HepG2 (cell line): ENCODE results near the gene LBX2. TPM values are rescaled to one million over a fixed set of nuclear protein-coding genes. Genes with fewer than 3 reads are reported as not detected.

Source experiments
- ARNT2 ChIP-seq: sonication (generic); formaldehyde crosslinking; IDR thresholded peaks from 2 replicates; pipeline ENCODE4 v1.8.0; 2022; ENCODE audit warnings: mild to moderate bottlenecking, low read depth, missing genetic modification reagents, moderate library complexity
- PAWR ChIP-seq: sonication (generic); formaldehyde crosslinking; IDR thresholded peaks from 2 replicates; pipeline ENCODE4 v1.4.0; 2020; ENCODE audit warnings: missing genetic modification reagents, mild to moderate bottlenecking, borderline replicate concordance
- RBAK ChIP-seq: sonication (generic); formaldehyde crosslinking; IDR thresholded peaks from 2 replicates; pipeline ENCODE4 v1.5.1; 2020; ENCODE audit warnings: mild to moderate bottlenecking, missing genetic modification reagents
- SAFB2 ChIP-seq: sonication (generic); formaldehyde crosslinking; IDR thresholded peaks from 2 replicates; pipeline ENCODE4 v1.5.1; 2020; ENCODE audit warnings: missing genetic modification reagents, low read depth, mild to moderate bottlenecking, borderline replicate concordance
- ZNF160 ChIP-seq: sonication (generic); formaldehyde crosslinking; IDR thresholded peaks from 2 replicates; pipeline ENCODE4 v1.8.0; 2022; ENCODE audit warnings: mild to moderate bottlenecking, inconsistent platforms, missing genetic modification reagents
- ZNF337 ChIP-seq: sonication (generic); formaldehyde crosslinking; IDR thresholded peaks from 2 replicates; pipeline ENCODE4 v1.5.1; 2020; ENCODE audit warnings: missing genetic modification reagents, low read depth, mild to moderate bottlenecking, borderline replicate concordance
- ZNF33A ChIP-seq: sonication (generic); formaldehyde crosslinking; IDR thresholded peaks from 2 replicates; pipeline ENCODE4 v1.5.1; 2020; ENCODE audit warnings: missing genetic modification reagents, mild to moderate bottlenecking, moderate library complexity, borderline replicate concordance
- ZNF367 ChIP-seq: sonication (generic); formaldehyde crosslinking; IDR thresholded peaks from 2 replicates; pipeline ENCODE4 v1.4.0; 2020; ENCODE audit warnings: missing genetic modification reagents, borderline replicate concordance
- ZNF569 ChIP-seq: sonication (generic); formaldehyde crosslinking; IDR thresholded peaks from 2 replicates; pipeline ENCODE4 v1.5.0; 2020; ENCODE audit warnings: mild to moderate bottlenecking, missing genetic modification reagents, moderate library complexity, borderline replicate concordance
- ZNF577 ChIP-seq: sonication (generic); formaldehyde crosslinking; IDR thresholded peaks from 2 replicates; pipeline ENCODE4 v1.4.0; 2020; ENCODE audit warnings: mild to moderate bottlenecking, low read depth, missing genetic modification reagents, borderline replicate concordance
- ZNF724P ChIP-seq: sonication (generic); formaldehyde crosslinking; IDR thresholded peaks from 2 replicates; pipeline ENCODE4 v1.8.0; 2022; ENCODE audit warnings: missing genetic modification reagents, borderline replicate concordance
- ZNF777 ChIP-seq: sonication (generic); formaldehyde crosslinking; IDR thresholded peaks from 2 replicates; pipeline ENCODE4 v1.4.0; 2020; ENCODE audit warnings: missing genetic modification reagents
- ZSCAN20 ChIP-seq: sonication (generic); formaldehyde crosslinking; IDR thresholded peaks from 2 replicates; pipeline ENCODE4 v1.4.0; 2020; ENCODE audit warnings: missing genetic modification reagents, mild to moderate bottlenecking, borderline replicate concordance
- polyA plus RNA-seq, 8 experiments: library from polyadenylated mRNA; depleted of rRNA in 3 of 8; stranded (reverse) in 7 of 8; unstranded in 1 of 8; fragments of >200 nt; fragmentation: Illumina TruSeq in 4 of 8; extraction: Trizol in 4 of 8; gene quantifications; 2 replicates each; pipeline versions ENCODE4 v1.2.1 to v1.2.3, GENCODE V29; 2011 to 2016; ENCODE audit warnings: low read depth in 4 of 8, missing spikeins in 1 of 8, mixed read lengths in 1 of 8; ENCODE audit not compliant: insufficient read depth in 1 of 8
- total RNA-seq, 5 experiments: library from RNA; depleted of rRNA; stranded (reverse); fragments of >200 nt; fragmentation: Illumina TruSeq; extraction: Trizol; gene quantifications; 2 replicates each; pipeline ENCODE4 v1.2.3, GENCODE V29; 2016; ENCODE audit warnings: low read depth in 1 of 5
- TF ChIP-seq, protein P1 (sequence below): sonication (generic); formaldehyde crosslinking; IDR thresholded peaks from 2 replicates; pipeline ENCODE4 v1.4.0; 2020; ENCODE audit warnings: missing genetic modification reagents
- TF ChIP-seq, protein P2 (sequence below): sonication (generic); formaldehyde crosslinking; IDR thresholded peaks from 2 replicates; pipeline ENCODE4 v1.8.0; 2022; ENCODE audit warnings: mild to moderate bottlenecking, missing genetic modification reagents; ENCODE audit not compliant: insufficient replicate concordance
- TF ChIP-seq, protein P3 (sequence below): sonication (generic); formaldehyde crosslinking; IDR thresholded peaks from 2 replicates; pipeline ENCODE4 v1.4.0; 2020; ENCODE audit warnings: missing genetic modification reagents, borderline replicate concordance

Gene LBX2
- total and polyA plus RNA-seq, 2 of the 13 experiments (the other 11 are each of a cell fraction or from before 2014, with no cell fraction given): 6.4 to 8.1 TPM

GRCh38 chr2:74497777-74498499 is 1.5 kb downstream of the LBX2 start (continued):
- TF ChIP-seq, protein P1, sequence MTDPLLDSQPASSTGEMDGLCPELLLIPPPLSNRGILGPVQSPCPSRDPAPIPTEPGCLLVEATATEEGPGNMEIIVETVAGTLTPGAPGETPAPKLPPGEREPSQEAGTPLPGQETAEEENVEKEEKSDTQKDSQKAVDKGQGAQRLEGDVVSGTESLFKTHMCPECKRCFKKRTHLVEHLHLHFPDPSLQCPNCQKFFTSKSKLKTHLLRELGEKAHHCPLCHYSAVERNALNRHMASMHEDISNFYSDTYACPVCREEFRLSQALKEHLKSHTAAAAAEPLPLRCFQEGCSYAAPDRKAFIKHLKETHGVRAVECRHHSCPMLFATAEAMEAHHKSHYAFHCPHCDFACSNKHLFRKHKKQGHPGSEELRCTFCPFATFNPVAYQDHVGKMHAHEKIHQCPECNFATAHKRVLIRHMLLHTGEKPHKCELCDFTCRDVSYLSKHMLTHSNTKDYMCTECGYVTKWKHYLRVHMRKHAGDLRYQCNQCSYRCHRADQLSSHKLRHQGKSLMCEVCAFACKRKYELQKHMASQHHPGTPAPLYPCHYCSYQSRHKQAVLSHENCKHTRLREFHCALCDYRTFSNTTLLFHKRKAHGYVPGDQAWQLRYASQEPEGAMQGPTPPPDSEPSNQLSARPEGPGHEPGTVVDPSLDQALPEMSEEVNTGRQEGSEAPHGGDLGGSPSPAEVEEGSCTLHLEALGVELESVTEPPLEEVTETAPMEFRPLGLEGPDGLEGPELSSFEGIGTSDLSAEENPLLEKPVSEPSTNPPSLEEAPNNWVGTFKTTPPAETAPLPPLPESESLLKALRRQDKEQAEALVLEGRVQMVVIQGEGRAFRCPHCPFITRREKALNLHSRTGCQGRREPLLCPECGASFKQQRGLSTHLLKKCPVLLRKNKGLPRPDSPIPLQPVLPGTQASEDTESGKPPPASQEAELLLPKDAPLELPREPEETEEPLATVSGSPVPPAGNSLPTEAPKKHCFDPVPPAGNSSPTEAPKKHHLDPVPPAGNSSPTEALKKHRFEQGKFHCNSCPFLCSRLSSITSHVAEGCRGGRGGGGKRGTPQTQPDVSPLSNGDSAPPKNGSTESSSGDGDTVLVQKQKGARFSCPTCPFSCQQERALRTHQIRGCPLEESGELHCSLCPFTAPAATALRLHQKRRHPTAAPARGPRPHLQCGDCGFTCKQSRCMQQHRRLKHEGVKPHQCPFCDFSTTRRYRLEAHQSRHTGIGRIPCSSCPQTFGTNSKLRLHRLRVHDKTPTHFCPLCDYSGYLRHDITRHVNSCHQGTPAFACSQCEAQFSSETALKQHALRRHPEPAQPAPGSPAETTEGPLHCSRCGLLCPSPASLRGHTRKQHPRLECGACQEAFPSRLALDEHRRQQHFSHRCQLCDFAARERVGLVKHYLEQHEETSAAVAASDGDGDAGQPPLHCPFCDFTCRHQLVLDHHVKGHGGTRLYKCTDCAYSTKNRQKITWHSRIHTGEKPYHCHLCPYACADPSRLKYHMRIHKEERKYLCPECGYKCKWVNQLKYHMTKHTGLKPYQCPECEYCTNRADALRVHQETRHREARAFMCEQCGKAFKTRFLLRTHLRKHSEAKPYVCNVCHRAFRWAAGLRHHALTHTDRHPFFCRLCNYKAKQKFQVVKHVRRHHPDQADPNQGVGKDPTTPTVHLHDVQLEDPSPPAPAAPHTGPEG (CRISPR knock-in tag): no peak
- TF ChIP-seq RBAK (CRISPR knock-in tag) (no peak), ZNF569 (no peak), ARNT2 (CRISPR knock-in tag) (0 out of 2 replicates have a peak, but pooled peaks have one; percentile 22), ZNF33A (CRISPR knock-in tag) (no peak), SAFB2 (CRISPR knock-in tag) (no peak), ZNF160 (CRISPR knock-in tag) (0 out of 2 replicates have a peak, but pooled peaks have one; percentile 37), ZNF337 (no peak; the same call in 1 of the 2 replicates), ZNF577 (CRISPR knock-in tag) (no peak), PAWR (CRISPR knock-in tag) (peak; percentile 22; the same call in 1 of the 2 replicates), ZNF724P (CRISPR knock-in tag) (peak; percentile 83; the same call in 1 of the 2 replicates), ZNF367 (no peak), ZNF777 (CRISPR knock-in tag) (0 out of 2 replicates have a peak, but pooled peaks have one; percentile 49), ZSCAN20 (CRISPR knock-in tag) (no peak)
- TF ChIP-seq, protein P2, sequence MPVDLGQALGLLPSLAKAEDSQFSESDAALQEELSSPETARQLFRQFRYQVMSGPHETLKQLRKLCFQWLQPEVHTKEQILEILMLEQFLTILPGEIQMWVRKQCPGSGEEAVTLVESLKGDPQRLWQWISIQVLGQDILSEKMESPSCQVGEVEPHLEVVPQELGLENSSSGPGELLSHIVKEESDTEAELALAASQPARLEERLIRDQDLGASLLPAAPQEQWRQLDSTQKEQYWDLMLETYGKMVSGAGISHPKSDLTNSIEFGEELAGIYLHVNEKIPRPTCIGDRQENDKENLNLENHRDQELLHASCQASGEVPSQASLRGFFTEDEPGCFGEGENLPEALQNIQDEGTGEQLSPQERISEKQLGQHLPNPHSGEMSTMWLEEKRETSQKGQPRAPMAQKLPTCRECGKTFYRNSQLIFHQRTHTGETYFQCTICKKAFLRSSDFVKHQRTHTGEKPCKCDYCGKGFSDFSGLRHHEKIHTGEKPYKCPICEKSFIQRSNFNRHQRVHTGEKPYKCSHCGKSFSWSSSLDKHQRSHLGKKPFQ: peak; percentile 45
- TF ChIP-seq, protein P3, sequence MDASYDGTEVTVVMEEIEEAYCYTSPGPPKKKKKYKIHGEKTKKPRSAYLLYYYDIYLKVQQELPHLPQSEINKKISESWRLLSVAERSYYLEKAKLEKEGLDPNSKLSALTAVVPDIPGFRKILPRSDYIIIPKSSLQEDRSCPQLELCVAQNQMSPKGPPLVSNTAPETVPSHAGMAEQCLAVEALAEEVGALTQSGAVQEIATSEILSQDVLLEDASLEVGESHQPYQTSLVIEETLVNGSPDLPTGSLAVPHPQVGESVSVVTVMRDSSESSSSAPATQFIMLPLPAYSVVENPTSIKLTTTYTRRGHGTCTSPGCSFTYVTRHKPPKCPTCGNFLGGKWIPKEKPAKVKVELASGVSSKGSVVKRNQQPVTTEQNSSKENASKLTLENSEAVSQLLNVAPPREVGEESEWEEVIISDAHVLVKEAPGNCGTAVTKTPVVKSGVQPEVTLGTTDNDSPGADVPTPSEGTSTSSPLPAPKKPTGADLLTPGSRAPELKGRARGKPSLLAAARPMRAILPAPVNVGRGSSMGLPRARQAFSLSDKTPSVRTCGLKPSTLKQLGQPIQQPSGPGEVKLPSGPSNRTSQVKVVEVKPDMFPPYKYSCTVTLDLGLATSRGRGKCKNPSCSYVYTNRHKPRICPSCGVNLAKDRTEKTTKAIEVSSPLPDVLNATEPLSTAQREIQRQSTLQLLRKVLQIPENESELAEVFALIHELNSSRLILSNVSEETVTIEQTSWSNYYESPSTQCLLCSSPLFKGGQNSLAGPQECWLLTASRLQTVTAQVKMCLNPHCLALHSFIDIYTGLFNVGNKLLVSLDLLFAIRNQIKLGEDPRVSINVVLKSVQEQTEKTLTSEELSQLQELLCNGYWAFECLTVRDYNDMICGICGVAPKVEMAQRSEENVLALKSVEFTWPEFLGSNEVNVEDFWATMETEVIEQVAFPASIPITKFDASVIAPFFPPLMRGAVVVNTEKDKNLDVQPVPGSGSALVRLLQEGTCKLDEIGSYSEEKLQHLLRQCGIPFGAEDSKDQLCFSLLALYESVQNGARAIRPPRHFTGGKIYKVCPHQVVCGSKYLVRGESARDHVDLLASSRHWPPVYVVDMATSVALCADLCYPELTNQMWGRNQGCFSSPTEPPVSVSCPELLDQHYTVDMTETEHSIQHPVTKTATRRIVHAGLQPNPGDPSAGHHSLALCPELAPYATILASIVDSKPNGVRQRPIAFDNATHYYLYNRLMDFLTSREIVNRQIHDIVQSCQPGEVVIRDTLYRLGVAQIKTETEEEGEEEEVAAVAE (CRISPR knock-in tag): no peak
